Ishikawa (cell line): ENCODE measurements around the gene DOCK1.

Experiments
- CREB1 ChIP-seq: IDR thresholded peaks from 2 replicates; pipeline ENCODE4 v1.6.1; 2012; ENCODE audit warnings: low read depth
- EP300 ChIP-seq: IDR thresholded peaks from 2 replicates; pipeline ENCODE4 v1.6.1; 2012; ENCODE audit warnings: borderline replicate concordance
- MAX ChIP-seq: IDR thresholded peaks from 2 replicates; pipeline ENCODE4 v1.6.1; 2012
- REST ChIP-seq: IDR thresholded peaks from 2 replicates; pipeline ENCODE4 v1.6.1; 2012; ENCODE audit warnings: low read depth, mild to moderate bottlenecking
- YY1 ChIP-seq: IDR thresholded peaks from 2 replicates; pipeline ENCODE4 v1.6.1; 2012; ENCODE audit warnings: low read depth

- TF ChIP-seq EP300 (no peak), REST (no peak), CREB1 (no peak), YY1 (no peak), MAX (no peak)
Measured at GRCh38 chr10:127018298-127018650, 113.0 kb downstream of the DOCK1 start.
